Parathyroid adenoma (tissue), 2 donors: ENCODE data around the gene SLC16A2.

ENCODE experiments used
- H2AFZ ChIP-seq: fragments of 300-600 bp; sonication (generic); one replicate; pipeline ENCODE4 v1.7.0; 2017; ENCODE audit warnings: antibody characterized with exemption, mild to moderate bottlenecking
- H3K27ac ChIP-seq: fragments of 300-600 bp; sonication (generic); one replicate; pipeline ENCODE4 v1.7.0; 2017
- H3K27me3 ChIP-seq: fragments of 300-600 bp; sonication (generic); one replicate; pipeline ENCODE4 v1.7.0; 2017; ENCODE audit warnings: low read length; ENCODE audit not compliant: control insufficient read depth, insufficient read depth
- H3K36me3 ChIP-seq: fragments of 300-600 bp; sonication (generic); one replicate; pipeline ENCODE4 v1.7.0; 2017; ENCODE audit warnings: low read length; ENCODE audit not compliant: control insufficient read depth, insufficient read depth
- H3K4me1 ChIP-seq: fragments of 300-600 bp; sonication (generic); one replicate; pipeline ENCODE4 v1.7.0; 2017; ENCODE audit warnings: control low read depth
- H3K4me2 ChIP-seq: fragments of 300-600 bp; sonication (generic); one replicate; pipeline ENCODE4 v1.7.0; 2017; ENCODE audit warnings: low read length
- H3K4me3 ChIP-seq: fragments of 300-600 bp; sonication (generic); one replicate; pipeline ENCODE4 v1.7.0; 2017; ENCODE audit warnings: low read depth, low read length
- H3K79me2 ChIP-seq: fragments of 300-600 bp; sonication (generic); one replicate; pipeline ENCODE4 v1.7.0; 2017; ENCODE audit warnings: control low read depth
- H3K9ac ChIP-seq: fragments of 300-600 bp; sonication (generic); one replicate; pipeline ENCODE4 v1.7.0; 2017; ENCODE audit warnings: mild to moderate bottlenecking
- H3K9me3 ChIP-seq: fragments of 300-600 bp; sonication (generic); one replicate; pipeline ENCODE4 v1.7.0; 2017; ENCODE audit warnings: low read length; ENCODE audit not compliant: control insufficient read depth
- TF ChIP-seq, protein P1 (sequence below): fragments of 300-600 bp; sonication (generic); IDR thresholded peaks from one replicate; pipeline ENCODE4 v1.7.0; 2017; ENCODE audit warnings: antibody characterized with exemption, mild to moderate bottlenecking
- donor health status: primary hyperparathyroidism.

SLC16A2 gene

DNA sequence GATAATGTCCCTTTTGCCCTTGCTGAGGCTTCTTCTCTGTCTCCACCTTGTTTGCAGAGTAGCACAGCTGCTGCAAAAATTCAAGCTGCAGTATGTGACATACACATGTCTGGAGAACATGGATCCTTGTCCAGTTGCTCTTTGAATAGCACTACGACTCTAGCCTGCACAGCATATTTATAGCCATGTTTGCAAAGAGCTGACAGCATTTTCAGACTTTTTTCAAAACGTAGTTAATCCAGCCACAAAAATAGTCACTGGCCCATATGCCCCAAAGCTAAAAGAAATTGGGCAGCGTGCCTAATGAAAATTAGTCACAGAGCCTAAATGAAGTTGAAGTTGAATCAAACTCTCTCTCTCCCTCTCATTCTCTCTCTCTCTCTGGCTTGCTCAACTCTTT, 17.5 kb downstream of the SLC16A2 start:
- no peak overlapping the region for H3K9ac ChIP-seq
- no peak overlapping the region for H3K27ac ChIP-seq
- H3K27me3 ChIP-seq: no peaks in the 10 kb centered on the region
- no peak overlapping the region for H2AFZ ChIP-seq
- no peaks in the 10 kb centered on the region for H3K9me3 ChIP-seq
- H3K36me3 ChIP-seq: no peaks in the 10 kb centered on the region
- no peaks in the 10 kb centered on the region for H3K4me1 ChIP-seq
- no peak overlapping the region for H3K4me3 ChIP-seq
- H3K4me2 ChIP-seq: no peak overlapping the region
- TF ChIP-seq, protein P1, sequence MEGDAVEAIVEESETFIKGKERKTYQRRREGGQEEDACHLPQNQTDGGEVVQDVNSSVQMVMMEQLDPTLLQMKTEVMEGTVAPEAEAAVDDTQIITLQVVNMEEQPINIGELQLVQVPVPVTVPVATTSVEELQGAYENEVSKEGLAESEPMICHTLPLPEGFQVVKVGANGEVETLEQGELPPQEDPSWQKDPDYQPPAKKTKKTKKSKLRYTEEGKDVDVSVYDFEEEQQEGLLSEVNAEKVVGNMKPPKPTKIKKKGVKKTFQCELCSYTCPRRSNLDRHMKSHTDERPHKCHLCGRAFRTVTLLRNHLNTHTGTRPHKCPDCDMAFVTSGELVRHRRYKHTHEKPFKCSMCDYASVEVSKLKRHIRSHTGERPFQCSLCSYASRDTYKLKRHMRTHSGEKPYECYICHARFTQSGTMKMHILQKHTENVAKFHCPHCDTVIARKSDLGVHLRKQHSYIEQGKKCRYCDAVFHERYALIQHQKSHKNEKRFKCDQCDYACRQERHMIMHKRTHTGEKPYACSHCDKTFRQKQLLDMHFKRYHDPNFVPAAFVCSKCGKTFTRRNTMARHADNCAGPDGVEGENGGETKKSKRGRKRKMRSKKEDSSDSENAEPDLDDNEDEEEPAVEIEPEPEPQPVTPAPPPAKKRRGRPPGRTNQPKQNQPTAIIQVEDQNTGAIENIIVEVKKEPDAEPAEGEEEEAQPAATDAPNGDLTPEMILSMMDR: no peak
- H3K79me2 ChIP-seq: no peaks in the 10 kb centered on the region

DNA sequence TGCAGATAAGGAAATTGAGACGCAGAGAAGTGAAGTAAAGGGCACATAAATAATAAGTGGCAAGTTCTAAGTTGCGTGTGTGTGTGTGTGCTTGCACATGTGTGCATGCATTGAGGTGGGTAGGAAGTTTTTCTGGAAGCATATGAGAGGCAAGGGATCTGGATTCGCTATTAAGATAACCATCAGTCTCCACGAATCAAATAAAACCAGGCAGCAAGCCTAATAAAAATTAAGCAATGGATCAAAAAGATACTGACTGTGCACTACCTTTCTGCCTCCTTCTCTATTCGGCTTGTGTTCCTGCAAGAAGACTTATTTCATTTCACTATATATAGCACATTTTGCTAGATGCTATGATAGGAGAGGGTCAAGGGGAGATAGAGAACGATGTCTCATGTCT, 23.8 kb downstream of the SLC16A2 start:
- Histone ChIP-seq H3K4me2 (no peak overlapping the region), H3K36me3 (no peaks in the 10 kb centered on the region), H3K4me1 (no peaks in the 10 kb centered on the region), H3K79me2 (no peaks in the 10 kb centered on the region), H3K27me3 (no peaks in the 10 kb centered on the region), H3K9ac (no peak overlapping the region), H2AFZ (no peak overlapping the region), H3K27ac (no peak overlapping the region), H3K4me3 (no peak overlapping the region), H3K9me3 (no peaks in the 10 kb centered on the region)
- TF ChIP-seq, protein P1: no peak

DNA sequence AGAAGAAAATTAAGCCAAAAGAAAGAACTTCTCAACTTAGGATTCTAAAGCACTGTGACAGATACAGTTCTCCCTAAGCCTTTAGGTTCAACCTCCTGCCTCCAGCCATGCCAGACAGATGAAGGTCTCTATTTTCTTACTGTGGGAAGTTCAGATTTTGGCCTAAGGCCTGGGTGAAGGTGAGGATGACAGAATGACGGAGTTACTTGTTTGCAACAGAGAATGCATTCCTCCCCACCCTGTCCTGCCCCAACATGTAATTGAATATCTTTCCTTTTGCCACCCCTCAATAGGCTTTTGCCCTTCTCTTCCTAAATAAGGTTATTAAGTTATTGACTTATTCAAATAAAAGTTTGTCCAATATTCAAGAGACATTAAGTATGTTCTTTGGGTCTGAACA, 25.6 kb downstream of the SLC16A2 start:
- Histone ChIP-seq H3K4me1 (no peaks in the 10 kb centered on the region), H3K9ac (no peak overlapping the region), H3K4me3 (no peak overlapping the region), H3K27me3 (no peaks in the 10 kb centered on the region), H3K36me3 (no peaks in the 10 kb centered on the region), H2AFZ (no peak overlapping the region), H3K27ac (no peak overlapping the region), H3K4me2 (no peak overlapping the region), H3K9me3 (no peaks in the 10 kb centered on the region), H3K79me2 (no peaks in the 10 kb centered on the region)
- TF ChIP-seq, protein P1: no peak

DNA sequence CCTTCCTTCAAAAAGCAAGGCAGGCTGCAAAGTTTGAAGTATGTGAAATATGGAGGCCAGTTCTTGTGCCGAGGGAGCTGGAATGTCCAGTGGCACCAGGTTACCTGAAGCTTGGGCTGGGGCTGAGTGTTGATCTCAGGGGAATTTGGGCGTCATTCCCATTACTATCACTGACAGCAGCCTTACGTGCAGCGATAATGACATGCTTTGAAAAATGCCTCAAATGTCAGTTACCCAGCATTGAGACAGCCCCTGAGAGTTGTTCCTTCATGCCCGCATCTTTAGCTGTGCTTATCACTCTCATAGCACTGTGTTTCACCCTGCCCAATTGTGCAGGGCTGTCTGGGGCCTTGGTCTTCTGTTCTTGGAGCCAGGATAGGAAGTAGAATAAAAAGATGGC, 27.4 kb downstream of the SLC16A2 start:
- Histone ChIP-seq H3K79me2 (no peaks in the 10 kb centered on the region), H3K9ac (no peak overlapping the region), H3K36me3 (no peaks in the 10 kb centered on the region), H3K4me3 (no peak overlapping the region), H3K9me3 (no peaks in the 10 kb centered on the region), H3K4me1 (no peaks in the 10 kb centered on the region), H2AFZ (no peak overlapping the region), H3K27me3 (no peaks in the 10 kb centered on the region), H3K27ac (no peak overlapping the region), H3K4me2 (no peak overlapping the region)
- TF ChIP-seq, protein P1: no peak

DNA sequence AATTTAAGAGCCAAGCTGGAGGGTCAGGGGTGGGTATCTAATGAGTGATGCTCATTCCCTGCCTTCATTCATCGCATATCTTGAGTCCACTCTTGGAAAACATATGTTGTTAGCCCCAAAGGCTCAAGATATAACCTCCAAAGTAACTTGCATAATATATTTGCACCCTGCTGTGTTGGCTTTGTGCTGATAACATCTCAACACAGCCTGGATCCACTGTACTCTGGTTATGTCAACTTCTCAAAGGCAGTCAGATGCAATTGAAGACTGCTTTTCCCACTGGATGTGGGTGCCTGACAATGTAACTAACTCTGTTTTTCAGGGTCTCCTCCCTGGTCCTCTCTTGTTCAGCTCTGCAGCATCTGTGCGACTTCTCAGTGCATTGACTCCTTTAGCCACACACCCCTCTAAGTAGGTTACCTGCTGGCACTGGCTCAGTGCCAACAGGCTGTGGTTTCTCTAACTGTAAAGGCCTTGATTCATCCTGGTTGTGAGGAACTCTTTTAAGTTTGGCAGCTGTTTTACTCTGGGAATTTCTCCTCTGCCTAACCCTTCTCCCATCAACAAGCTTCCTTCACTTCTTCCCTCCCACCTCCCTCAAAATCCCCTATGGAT, 28.1 kb downstream of the SLC16A2 start:
- no peaks in the 10 kb centered on the region for H3K79me2 ChIP-seq
- H3K27ac ChIP-seq: no peak overlapping the region
- no peaks in the 10 kb centered on the region for H3K27me3 ChIP-seq
- H3K4me1 ChIP-seq: no peaks in the 10 kb centered on the region
- H3K36me3 ChIP-seq: no peaks in the 10 kb centered on the region
- no peak overlapping the region for H2AFZ ChIP-seq
- H3K4me2 ChIP-seq: no peak overlapping the region
- H3K9me3 ChIP-seq: no peaks in the 10 kb centered on the region
- H3K4me3 ChIP-seq: no peak overlapping the region
- no peak overlapping the region for H3K9ac ChIP-seq
- TF ChIP-seq, protein P1: no peak
